ENCODE results near the gene IL17RE.

DNA sequence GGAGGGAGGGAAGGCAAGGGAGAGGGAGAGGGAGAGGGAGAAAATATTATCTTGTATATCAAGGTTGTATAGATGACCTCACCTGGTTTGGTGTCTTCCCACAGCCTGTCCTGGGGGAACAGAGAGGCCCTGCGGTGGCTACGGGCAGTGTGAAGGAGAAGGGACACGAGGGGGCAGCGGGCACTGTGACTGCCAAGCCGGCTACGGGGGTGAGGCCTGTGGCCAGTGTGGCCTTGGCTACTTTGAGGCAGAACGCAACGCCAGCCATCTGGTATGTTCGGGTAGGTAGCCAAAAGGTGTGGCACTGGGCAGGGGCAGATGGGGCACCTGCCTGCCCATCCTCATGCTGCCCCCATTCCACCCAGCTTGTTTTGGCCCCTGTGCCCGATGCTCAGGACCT, 38.1 kb downstream of the IL17RE start:
- no peak for TF ChIP-seq EZH2 (IDR thresholded peaks at IDR 0.05)
- TF ChIP-seq POLR2AphosphoS5 (IDR thresholded peaks at IDR 0.05; ENCODE audit: borderline replicate concordance, low read depth, low read length), result no peak
- no peak for TF ChIP-seq FOXP2 (optimal IDR thresholded peaks at IDR 0.05; ENCODE audit: control extremely low read depth, extremely low read length, insufficient read depth)

All from SK-N-MC (cell line).